GM19324 (cell line): Measurements from ENCODE around the gene DDX53.

Experiments
- ATAC-seq: cut with Tn5 transposase; IDR thresholded peaks from one replicate; pipeline ENCODE4 v1.9.1; 2021; ENCODE audit warnings: mild to moderate bottlenecking, moderate library complexity; ENCODE audit not compliant: unreplicated experiment, low FRiP score

Gene DDX53

GRCh38 chrX:23048806-23049573, 49.2 kb downstream of the DDX53 start:
- no peak for ATAC-seq

DNA sequence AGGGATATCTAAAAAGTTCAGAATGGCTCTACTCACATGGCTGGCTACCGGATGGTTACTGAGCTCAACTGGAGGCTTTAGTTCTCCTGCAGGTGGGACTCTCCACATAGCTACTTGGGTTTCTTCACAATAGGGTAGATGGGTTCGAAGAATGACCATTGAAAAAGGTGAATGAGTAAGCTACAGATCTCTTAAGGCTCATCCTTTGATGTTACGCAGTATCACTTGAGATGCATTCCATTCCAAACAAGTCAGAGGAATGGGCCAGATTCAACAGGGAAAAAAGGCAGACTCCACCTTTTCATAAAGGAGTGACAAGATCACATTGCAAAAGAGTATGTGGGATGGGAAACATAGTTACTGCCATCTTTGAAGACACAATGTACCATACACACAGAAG, 52.6 kb downstream of the DDX53 start:
- no peak for ATAC-seq
